GOT3 (cell line): ENCODE results near the gene MOB3B.

Experiments
- DNase-seq: peaks from one replicate; lab custom pipeline; 2025; ENCODE audit warnings: mixed read lengths; lab: John Stamatoyannopoulos, UW

MOB3B gene

GRCh38 chr9:27541740-27542139, 12.1 kb upstream of the MOB3B start:
- no peak for DNase-seq

GRCh38 chr9:27540502-27540901, 10.9 kb upstream of the MOB3B start:
- DNase-seq, result no peak

- DNase-seq, result no peak
Observed at GRCh38 chr9:27539479-27540441, 10.1 kb upstream of the MOB3B start.

- DNase-seq, result no peak
Observed at GRCh38 chr9:27538647-27539046, 9.0 kb upstream of the MOB3B start.

GRCh38 chr9:27537756-27538155, 8.1 kb upstream of the MOB3B start:
- no peak for DNase-seq

GRCh38 chr9:27537027-27537435, 7.4 kb upstream of the MOB3B start:
- DNase-seq, result no peak

- no peak for DNase-seq
Observed at GRCh38 chr9:27536168-27536567, 6.6 kb upstream of the MOB3B start.

- no peak for DNase-seq
Observed at GRCh38 chr9:27535701-27536118, 6.1 kb upstream of the MOB3B start.

- DNase-seq, result no peak
Observed at GRCh38 chr9:27534658-27535209, 5.1 kb upstream of the MOB3B start.

- no peak for DNase-seq
Observed at GRCh38 chr9:27534131-27534530, 4.5 kb upstream of the MOB3B start.

GRCh38 chr9:27533311-27533710, 3.7 kb upstream of the MOB3B start:
- no peak for DNase-seq

GRCh38 chr9:27532046-27532445, 2.4 kb upstream of the MOB3B start:
- DNase-seq, result no peak

GRCh38 chr9:27530915-27531755, 1.5 kb upstream of the MOB3B start:
- no peak for DNase-seq

GRCh38 chr9:27528886-27529315, 713 bp downstream of the MOB3B start:
- no peak for DNase-seq

- no peak for DNase-seq
Observed at GRCh38 chr9:27528076-27528885, 1.3 kb downstream of the MOB3B start.

GRCh38 chr9:27527702-27528075, 1.9 kb downstream of the MOB3B start:
- DNase-seq, result no peak

GRCh38 chr9:27524236-27524635, 5.4 kb downstream of the MOB3B start, which contains the start of gene IFNK:
Gene IFNK (plus strand): TSS chr9:27524290. CDS start chr9:27524337, 47 bp downstream.
- no peak for DNase-seq

- DNase-seq, result no peak
Observed at GRCh38 chr9:27523141-27523540, 6.5 kb downstream of the MOB3B start.

- no peak for DNase-seq
Observed at GRCh38 chr9:27520986-27521385, 8.6 kb downstream of the MOB3B start.

- no peak for DNase-seq
Observed at GRCh38 chr9:27519466-27520465, 9.8 kb downstream of the MOB3B start.
